Sciatic nerve (tissue), 2 donors: Measurements from ENCODE around the gene ZNF594. TPM values are rescaled to one million over a fixed set of nuclear protein-coding genes. Genes with fewer than 3 reads are reported as not detected.
A peak's percentile ranks its signal among the peaks of the same experiment; 100 is the strongest.
"Not testable (repeated sequence)": the region's sequence is repeated elsewhere in the genome, so short reads cannot be mapped to it uniquely, and the experiment has no call there.

Experiments used
- ATAC-seq: fragments of 200-7000 bp; cut with Tn5 transposase; one replicate; pipeline ENCODE4 v1.9.1; 2020; ENCODE audit warnings: mild to moderate bottlenecking, moderate library complexity
- DNase-seq: peaks from one replicate; pipeline ENCODE4 v3.0.0-alpha.2; 2020; ENCODE audit warnings: low spot score
- intact Hi-C: fragments of 100-400 bp; cut with DNase I; formaldehyde crosslinking; loops from one replicate; pipeline ENCODE4 v1.14.2; 2022
- total RNA-seq: library from RNA; stranded (reverse); fragmentation: NEBNext Ultra II Directional; extraction: Animal tissue kit (Norgen Biotek cat#: 25700); gene quantifications from one replicate; pipeline ENCODE4 v1.2.1, GENCODE V29; 2021
- donor health status: DM: no; HTN: no; CAD: no.
- donor health status: DM: no; HTN: no; CAD: no.

The ZNF594 gene
- total RNA-seq, 1 donor from 2014 or later = 16.5 TPM

DNA sequence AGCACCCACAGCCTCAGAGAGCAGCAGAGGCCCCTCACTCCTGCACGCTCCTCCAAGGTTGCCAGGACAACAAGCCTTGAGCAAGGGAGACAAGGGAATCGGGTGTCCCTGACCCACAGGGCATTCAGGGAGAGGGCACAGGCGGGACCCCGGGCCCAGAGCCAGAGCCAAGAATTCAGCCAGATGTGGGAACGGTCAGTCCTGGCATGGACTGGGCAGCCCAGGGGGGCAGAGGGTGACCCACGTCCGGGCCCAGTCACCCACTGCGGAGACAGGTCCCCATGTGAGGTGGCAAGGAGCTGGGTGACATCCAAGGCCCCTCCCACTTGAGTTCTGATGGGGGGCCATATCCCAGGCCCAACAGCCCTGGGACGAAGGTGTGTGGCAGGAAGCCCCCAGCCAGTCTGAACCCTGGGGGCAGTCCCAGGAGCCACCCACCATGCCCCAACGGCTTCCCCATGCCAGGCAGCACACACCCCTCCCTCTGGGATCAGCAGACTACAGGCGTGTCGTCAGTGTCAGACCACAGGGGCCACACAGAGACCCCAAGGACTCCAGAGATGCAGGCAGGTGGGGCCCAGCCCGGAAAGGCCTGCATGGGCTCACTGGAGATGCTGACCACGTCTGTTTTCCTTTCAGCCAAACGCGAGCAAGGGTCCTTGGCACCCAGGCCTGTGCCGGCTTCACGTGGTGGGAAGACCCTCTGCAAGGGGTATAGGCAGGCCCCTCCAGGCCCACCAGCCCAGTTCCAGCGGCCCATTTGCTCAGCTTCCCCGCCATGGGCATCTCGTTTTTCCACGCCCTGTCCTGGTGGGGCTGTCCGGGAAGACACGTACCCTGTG is 52.8 kb downstream of the ZNF594 start:
- intact Hi-C loops = no loop called here
- no peak for ATAC-seq
- DNase-seq = no peak

- DNase-seq, intact Hi-C loops, ATAC-seq: not testable (repeated sequence)
Observed at GRCh38 chr17:5138198-5138544, 53.5 kb downstream of the ZNF594 start.

DNA sequence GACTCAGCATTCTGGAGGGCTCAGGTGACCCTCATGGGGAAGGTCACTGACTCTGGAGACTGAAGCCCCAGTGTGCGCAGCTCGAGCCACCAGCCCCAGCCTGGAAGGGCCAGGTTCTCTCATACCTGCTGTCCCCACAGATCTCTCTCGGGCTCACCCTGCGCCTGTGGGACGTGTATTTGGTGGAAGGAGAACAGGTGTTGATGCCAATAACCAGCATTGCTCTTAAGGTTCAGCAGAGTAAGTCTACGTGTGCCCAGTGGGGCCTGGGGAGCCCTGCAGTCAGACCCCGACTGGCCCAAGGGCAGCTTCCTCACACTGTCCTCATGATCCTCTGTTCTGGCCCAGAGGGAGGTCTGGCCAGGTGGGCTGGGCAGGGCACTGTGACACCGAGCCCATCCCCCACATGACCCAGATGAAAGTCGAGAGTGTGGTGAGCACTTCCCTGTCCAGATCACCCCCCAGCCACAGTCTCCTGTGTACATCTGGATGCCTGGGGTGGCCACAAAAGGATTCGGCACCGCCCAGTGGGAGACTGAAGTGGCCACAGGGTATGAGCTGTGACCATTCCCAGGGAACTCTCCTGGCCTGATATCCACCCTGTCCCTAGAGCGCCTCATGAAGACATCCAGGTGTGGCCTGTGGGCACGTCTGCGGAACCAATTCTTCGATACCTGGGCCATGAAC is 54.0 kb downstream of the ZNF594 start:
- peak; percentile 43 for DNase-seq
- ATAC-seq, intact Hi-C loops: not testable (repeated sequence)

GRCh38 chr17:5136580-5137412 is 54.9 kb downstream of the ZNF594 start:
- ATAC-seq, intact Hi-C loops: not testable (repeated sequence)
- peak; percentile 43 for DNase-seq

- DNase-seq (peak; percentile 48), ATAC-seq (no peak)
Observed at GRCh38 chr17:5135726-5136579, 55.7 kb downstream of the ZNF594 start.

GRCh38 chr17:5135131-5135712 is 56.4 kb downstream of the ZNF594 start:
- ATAC-seq, DNase-seq, intact Hi-C loops: not testable (repeated sequence)

More at GRCh38 chr17:5135726-5136579, 55.7 kb downstream of the ZNF594 start:
- intact Hi-C loops = no loop called here

GRCh38 chr17:5134571-5134970 is 57.1 kb downstream of the ZNF594 start:
- DNase-seq = peak; percentile 18
- intact Hi-C loops, ATAC-seq: not testable (repeated sequence)

DNA sequence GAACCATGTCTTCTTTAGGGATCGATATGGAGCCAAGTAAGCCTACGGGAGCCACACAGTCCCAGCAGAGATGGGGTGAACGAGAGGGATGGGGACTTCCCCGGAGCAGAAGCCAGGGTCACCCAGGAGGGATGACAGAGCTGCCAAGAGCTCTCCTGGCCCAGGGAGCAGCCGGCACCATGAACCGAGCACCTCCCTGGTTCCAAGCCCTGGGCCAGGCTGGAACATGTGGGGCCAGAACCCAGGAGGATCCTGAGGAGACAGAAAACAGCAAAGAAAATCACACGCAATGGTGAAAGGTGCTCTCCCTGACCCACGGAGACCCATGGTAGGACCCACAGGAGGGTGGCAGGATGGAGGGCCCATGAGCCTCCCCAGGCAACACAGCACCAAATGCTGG is 57.7 kb downstream of the ZNF594 start:
- intact Hi-C loops, ATAC-seq: not testable (repeated sequence)
- DNase-seq = peak; percentile 35

DNA sequence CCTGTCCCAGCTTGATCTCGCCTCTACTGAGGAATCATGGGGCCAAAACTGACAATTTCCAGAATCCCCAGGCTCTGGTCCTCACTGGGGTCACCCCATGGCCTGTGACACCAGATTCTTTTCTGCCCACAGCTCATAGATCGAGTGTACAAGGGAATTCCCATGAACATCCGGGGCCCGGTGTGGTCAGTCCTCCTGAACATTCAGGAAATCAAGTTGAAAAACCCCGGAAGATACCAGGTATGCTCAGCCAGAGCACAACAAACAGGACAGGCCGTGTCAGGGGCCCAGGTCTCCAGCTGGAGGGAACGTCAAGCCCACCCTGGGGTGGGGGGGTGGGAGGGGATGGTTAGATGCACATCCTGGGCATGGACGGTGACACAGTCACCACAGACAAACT is 58.4 kb downstream of the ZNF594 start:
- ATAC-seq (no peak), DNase-seq (peak; percentile 35)
- intact Hi-C loops = no loop called here

GRCh38 chr17:5132503-5133225 is 59.0 kb downstream of the ZNF594 start:
- DNase-seq = peak; percentile 33
- ATAC-seq, intact Hi-C loops: not testable (repeated sequence)

GRCh38 chr17:5131799-5132502 is 59.7 kb downstream of the ZNF594 start:
- peak; percentile 48 for DNase-seq
- intact Hi-C loops, ATAC-seq: not testable (repeated sequence)

DNA sequence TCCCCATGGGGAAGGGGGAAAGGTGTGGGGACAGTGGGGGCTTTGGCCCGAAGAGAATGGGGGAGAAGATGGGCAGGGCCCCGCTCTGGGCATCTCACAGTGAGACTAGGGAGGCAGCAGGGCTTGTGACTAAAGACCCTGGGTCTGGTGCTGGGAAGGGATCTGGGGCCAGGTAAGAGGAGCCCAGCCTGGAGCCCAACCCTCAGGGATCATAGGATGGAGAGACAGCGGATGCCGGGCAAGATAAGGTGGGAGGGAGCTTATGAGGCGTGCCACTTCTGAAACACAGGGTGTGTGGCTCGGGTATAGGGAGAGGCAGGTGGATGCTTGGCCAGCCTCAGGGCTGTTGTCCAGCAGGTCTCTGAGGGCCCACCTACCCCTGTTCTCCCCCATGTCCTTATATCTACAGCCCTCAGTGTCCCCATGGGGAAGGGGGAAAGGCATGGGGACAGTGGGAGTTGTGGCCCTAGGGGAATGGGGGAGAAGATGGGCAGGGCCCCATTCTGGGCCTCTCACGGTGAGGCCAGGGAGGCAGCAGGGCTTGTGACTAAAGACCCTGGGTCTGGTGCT is 60.4 kb downstream of the ZNF594 start:
- DNase-seq (peak; percentile 14), ATAC-seq (no peak)
- intact Hi-C loops = no loop called here

DNA sequence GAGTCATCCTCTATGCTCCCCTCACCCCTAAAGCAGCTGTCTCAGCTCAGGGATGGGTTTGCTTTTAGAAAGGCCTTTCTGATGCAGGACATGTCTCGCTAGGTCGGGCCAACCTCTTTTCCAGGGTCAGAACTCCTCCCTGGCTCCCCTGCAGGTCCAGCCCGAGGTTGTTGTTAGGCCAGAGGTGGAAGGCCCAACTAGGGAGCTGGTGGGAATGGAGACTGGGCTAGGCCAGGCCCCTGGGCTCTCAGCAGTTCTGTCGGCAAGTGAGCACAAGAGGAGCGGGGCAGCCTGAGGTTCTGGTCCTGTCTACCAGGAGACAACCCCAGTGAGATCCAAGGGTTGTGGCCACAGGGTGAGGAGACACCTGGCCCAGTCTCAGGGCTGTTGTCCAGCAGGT is 61.0 kb downstream of the ZNF594 start:
- peak; percentile 31 for DNase-seq
- ATAC-seq, intact Hi-C loops: not testable (repeated sequence)

GRCh38 chr17:5130261-5130660 is 61.4 kb downstream of the ZNF594 start:
- ATAC-seq, DNase-seq, intact Hi-C loops: not testable (repeated sequence)

DNA sequence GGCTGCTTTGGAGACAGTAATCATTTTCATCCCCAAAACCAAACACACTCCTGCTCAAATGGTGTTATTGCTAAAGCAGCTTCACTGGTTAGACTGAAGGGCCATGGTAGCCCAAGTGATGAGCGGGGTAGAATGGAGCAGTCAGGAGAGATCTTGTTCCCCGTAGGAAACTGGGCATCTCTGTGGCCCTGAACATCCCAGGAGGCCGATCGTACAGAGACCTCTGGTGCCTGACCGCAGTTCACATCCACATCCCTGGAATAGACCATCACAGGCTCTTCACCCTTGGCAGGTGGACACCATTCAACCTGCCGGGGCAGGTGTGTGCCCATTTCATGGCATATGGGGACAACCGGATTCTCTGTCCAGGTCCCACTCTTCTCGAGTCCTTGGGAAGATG is 61.9 kb downstream of the ZNF594 start:
- not testable (repeated sequence) for DNase-seq, ATAC-seq

More for the DNA sequence above, 61.9 kb downstream of the ZNF594 start:
- intact Hi-C loops = not testable (repeated sequence)
